H1 (cell line): ENCODE measurements around the gene RASL10A. TPM values are rescaled to one million over a fixed set of nuclear protein-coding genes. Genes with fewer than 3 reads are reported as not detected.

Source experiments
- CTCF ChIA-PET: fragments of 300-600 bp; sonication (Branson Sonifier 250); formaldehyde crosslinking; loops from one replicate; lab custom pipeline; 2021; ENCODE audit not compliant: partially characterized antibody; lab: Charles Lee
- POLR2A ChIA-PET: fragments of 300-600 bp; sonication (Branson Sonifier 250); formaldehyde crosslinking; loops from one replicate; lab custom pipeline; 2021; ENCODE audit warnings: inconsistent platforms; ENCODE audit not compliant: partially characterized antibody; lab: Charles Lee
- DNase-seq, 2 experiments: peaks; one replicate each; pipeline versions ENCODE4 v3.0.0 to v3.0.0-alpha.2; 2010 to 2022; ENCODE audit warnings: low spot score in 2 of 2, low read depth in 1 of 2, mixed read lengths in 1 of 2
- FAIRE-seq: peaks from 2 replicates; lab custom pipeline; 2011; peaks lifted over from hg19 to GRCh38; lab: Jason Lieb, UNC
- H2AFZ ChIP-seq: 2 replicates; pipeline ENCODE4 v1.8.1; 2012; ENCODE audit warnings: low read length, inconsistent platforms
- H2AK5ac ChIP-seq: 2 replicates; pipeline ENCODE4 v1.6.1; 2013; ENCODE audit warnings: low read depth, low read length
- H2BK120ac ChIP-seq: replicated peaks from 2 replicates; pipeline ENCODE3; 2013; ENCODE audit warnings: low read depth, low read length, inconsistent platforms
- H2BK12ac ChIP-seq: 2 replicates; pipeline ENCODE4 v1.6.1; 2013; ENCODE audit warnings: low read depth, low read length
- H2BK15ac ChIP-seq: 2 replicates; pipeline ENCODE4 v1.6.1; 2013; ENCODE audit warnings: low read length
- H2BK20ac ChIP-seq: 2 replicates; pipeline ENCODE4 v1.6.1; 2013; ENCODE audit warnings: low read length
- H2BK5ac ChIP-seq: 2 replicates; pipeline ENCODE4 v1.6.1; 2013; ENCODE audit warnings: low read depth, low read length
- H3K14ac ChIP-seq: 2 replicates; pipeline ENCODE4 v1.6.1; 2013; ENCODE audit warnings: inconsistent platforms; ENCODE audit not compliant: insufficient read length
- H3K18ac ChIP-seq: 2 replicates; pipeline ENCODE4 v1.6.1; 2013; ENCODE audit warnings: low read length; ENCODE audit errors: extremely low read depth
- H3K23ac ChIP-seq: 2 replicates; pipeline ENCODE4 v1.6.1; 2013; ENCODE audit warnings: inconsistent platforms; ENCODE audit not compliant: insufficient read length
- H3K23me2 ChIP-seq: 2 replicates; pipeline ENCODE4 v1.6.1; 2013; ENCODE audit warnings: low read depth, low read length
- H3K27ac ChIP-seq: 2 replicates; pipeline ENCODE4 v1.6.1; 2011; ENCODE audit warnings: low read depth, low read length, inconsistent platforms
- H3K27me3 ChIP-seq, 4 experiments: replicated peaks in 1 of 4; 1 replicate in 1 of 4; 2 replicates in 3 of 4; pipeline versions ENCODE4 v1.6.1 to v1.8.1; 2011 to 2013; ENCODE audit warnings: low read length in 3 of 4, mild to moderate bottlenecking in 3 of 4, inconsistent platforms in 2 of 4, mixed read lengths in 2 of 4, moderate library complexity in 1 of 4; ENCODE audit not compliant: control insufficient read depth in 3 of 4, insufficient read depth in 3 of 4; ENCODE audit errors: extremely low read depth in 1 of 4
- H3K36me3 ChIP-seq, 4 experiments: 2 replicates each; pipeline versions ENCODE4 v1.6.1 to v1.8.1; 2011 to 2013; ENCODE audit warnings: mild to moderate bottlenecking in 4 of 4, low read length in 3 of 4, moderate library complexity in 2 of 4, control low read depth in 1 of 4, inconsistent platforms in 1 of 4; ENCODE audit not compliant: insufficient read depth in 4 of 4, control insufficient read depth in 2 of 4
- H3K4ac ChIP-seq: replicated peaks from 2 replicates; pipeline ENCODE3; 2013; ENCODE audit warnings: low read length, low read depth, mixed read lengths, inconsistent platforms; ENCODE audit not compliant: insufficient read length
- H3K4me1 ChIP-seq, 4 experiments: replicated peaks in 1 of 4; 1 replicate in 1 of 4; 2 replicates in 3 of 4; pipeline versions ENCODE4 v1.6.1 to v1.8.1; 2011 to 2013; ENCODE audit warnings: low read length in 3 of 4, inconsistent platforms in 2 of 4, mixed read lengths in 1 of 4; ENCODE audit not compliant: insufficient read depth in 4 of 4, control insufficient read depth in 3 of 4
- H3K4me2 ChIP-seq, 2 experiments: 2 replicates each; pipeline versions ENCODE4 v1.6.1 to v1.8.1; 2011 to 2013; ENCODE audit warnings: low read depth in 2 of 2, low read length in 2 of 2, control low read depth in 1 of 2, inconsistent platforms in 1 of 2, mild to moderate bottlenecking in 1 of 2; ENCODE audit not compliant: insufficient read depth in 1 of 2
- H3K4me3 ChIP-seq, 4 experiments: fragments of 200-600, 300-600 bp in 1 of 4; sonication (generic), shearing (Covaris generic), sonication (Bioruptor Twin) in 1 of 4; 2 replicates each; pipeline versions ENCODE4 v1.5.1 to v1.8.1; 2011 to 2016; ENCODE audit warnings: low read length in 4 of 4, low read depth in 3 of 4, control low read depth in 2 of 4, inconsistent platforms in 2 of 4, mild to moderate bottlenecking in 2 of 4, mixed read lengths in 1 of 4, moderate library complexity in 1 of 4; ENCODE audit not compliant: insufficient read depth in 2 of 4; ENCODE audit errors: extremely low read depth in 1 of 4
- H3K56ac ChIP-seq: replicated peaks from 2 replicates; pipeline ENCODE3; 2013; ENCODE audit warnings: low read depth, mild to moderate bottlenecking, mixed read lengths, low read length, inconsistent platforms; ENCODE audit not compliant: insufficient read length
- H3K79me1 ChIP-seq: 2 replicates; pipeline ENCODE4 v1.6.1; 2013; ENCODE audit warnings: low read depth, low read length, control low read depth
- H3K79me2 ChIP-seq, 2 experiments: 2 replicates each; pipeline versions ENCODE4 v1.6.1 to v1.8.1; 2012 to 2013; ENCODE audit warnings: low read length in 2 of 2, mild to moderate bottlenecking in 2 of 2, inconsistent platforms in 1 of 2; ENCODE audit not compliant: insufficient read depth in 2 of 2, control insufficient read depth in 1 of 2
- H3K9ac ChIP-seq, 4 experiments: replicated peaks in 1 of 4; 1 replicate in 1 of 4; 2 replicates in 3 of 4; pipeline versions ENCODE4 v1.6.1 to v1.8.1; 2011 to 2013; ENCODE audit warnings: low read depth in 3 of 4, low read length in 3 of 4, control low read depth in 2 of 4, mild to moderate bottlenecking in 2 of 4, moderate library complexity in 2 of 4, inconsistent platforms in 1 of 4; ENCODE audit errors: extremely low read depth in 1 of 4
- H3K9me3 ChIP-seq, 2 experiments: 2 replicates each; pipeline versions ENCODE4 v1.6.1 to v1.8.1; 2012 to 2013; ENCODE audit warnings: mild to moderate bottlenecking in 2 of 2, moderate library complexity in 2 of 2, control low read depth in 1 of 2, inconsistent platforms in 1 of 2, low read depth in 1 of 2, low read length in 1 of 2, mixed read lengths in 1 of 2; ENCODE audit not compliant: insufficient read depth in 2 of 2
- H4K20me1 ChIP-seq, 2 experiments: replicated peaks in 1 of 2; 2 replicates each; pipeline versions ENCODE3 to v1.8.1; 2011 to 2013; ENCODE audit warnings: inconsistent platforms in 2 of 2, low read length in 2 of 2, mild to moderate bottlenecking in 1 of 2; ENCODE audit not compliant: insufficient read depth in 2 of 2, control insufficient read depth in 1 of 2
- H4K5ac ChIP-seq: 2 replicates; pipeline ENCODE4 v1.6.1; 2013; ENCODE audit warnings: low read length, low read depth, mixed read lengths, inconsistent platforms; ENCODE audit not compliant: insufficient read length
- H4K8ac ChIP-seq: 2 replicates; pipeline ENCODE4 v1.8.0; 2013; ENCODE audit warnings: mild to moderate bottlenecking, moderate library complexity, low read length, inconsistent platforms; ENCODE audit not compliant: insufficient read depth; ENCODE audit errors: extremely low read depth
- H4K91ac ChIP-seq: replicated peaks from 2 replicates; pipeline ENCODE3; 2013; ENCODE audit warnings: low read length, mixed read lengths, inconsistent platforms; ENCODE audit not compliant: insufficient read length
- POLR2AphosphoS5 ChIP-seq: IDR thresholded peaks from 2 replicates; pipeline ENCODE4 v1.6.1; 2011; ENCODE audit warnings: low read depth, low read length
- TBP ChIP-seq: IDR thresholded peaks from 2 replicates; pipeline ENCODE4 v1.6.1; 2011; ENCODE audit warnings: low read depth, low read length, improper control_type of control experiment
- WGBS, 2 experiments: shearing (Covaris generic) in 1 of 2; methylation state at CpG; one replicate each; pipeline versions ENCODE4 v1.1.6 to v1.1.7; 2013 to 2015; ENCODE audit warnings: low lambda C conversion rate in 2 of 2, mixed read lengths in 2 of 2, inconsistent platforms in 1 of 2, low coverage in 1 of 2, missing lambda C conversion rate in 1 of 2; ENCODE audit not compliant: insufficient replicate concordance in 2 of 2, insufficient coverage in 1 of 2, insufficient read length in 1 of 2; ENCODE audit errors: extremely low coverage in 1 of 2, missing lambda C conversion rate in 1 of 2; 5-methylcytosine and 5-hydroxymethylcytosine counted together
- polyA plus RNA-seq, 7 experiments: library from polyadenylated mRNA; depleted of rRNA in 3 of 7; stranded (reverse) in 5 of 7; unstranded in 2 of 7; fragments of >200 nt in 5 of 7; fragments of 200-250 nt in 2 of 7; gene quantifications; 1 replicate in 5 of 7; 2 replicates in 1 of 7; 4 replicates in 1 of 7; pipeline versions ENCODE4 v1.2.1 to v1.2.3, GENCODE V29; 2011 to 2013; ENCODE audit warnings: missing spikeins in 2 of 7, mixed read lengths in 2 of 7
- total RNA-seq: library from RNA; stranded (reverse); fragmentation: NEBNext Ultra II Directional; extraction: Animal tissue kit (Norgen Biotek cat#: 25700); gene quantifications from 2 replicates; pipeline ENCODE4 v1.2.1, GENCODE V29; 2021

Gene RASL10A
- total and polyA plus RNA-seq, 2 of the 8 experiments (the other 6 are each of a cell fraction or from before 2014, with no cell fraction given) = 1.1 to 1.5 TPM

- Histone ChIP-seq H3K23ac (no peak overlapping the region), H3K79me1 (no peaks in the 10 kb centered on the region; the same call in 1 of the 2 replicates), H3K4me1 (peaks cover 0 to 3% (median 0%) of the 10 kb centered on the region in 4 experiments; a peak in 1 of 7 replicates), H2BK5ac (no peak overlapping the region), H4K5ac (no peak overlapping the region), H3K4me3 (no peak overlapping the region), H4K8ac (no peak overlapping the region), H3K4ac (no peak overlapping the region), H2BK20ac (no peak overlapping the region), H3K18ac (no peak overlapping the region), H2AK5ac (no peak overlapping the region), H3K27ac (no peak overlapping the region), H3K36me3 (peaks cover 43 to 56% (median 44%) of the 10 kb centered on the region in 4 experiments), H3K79me2 (no peaks in the 10 kb centered on the region), H3K9me3 (no peaks in the 10 kb centered on the region), H2BK120ac (no peak overlapping the region), H3K27me3 (no peaks in the 10 kb centered on the region), H3K23me2 (no peaks in the 10 kb centered on the region), H2BK15ac (no peak overlapping the region), H3K14ac (no peak overlapping the region), H3K56ac (no peak overlapping the region), H2AFZ (no peak overlapping the region), H3K9ac (no peak overlapping the region), H2BK12ac (no peak overlapping the region), H4K20me1 (peaks cover 10 to 19% of the 10 kb centered on the region in 2 experiments), H4K91ac (no peak overlapping the region), H3K4me2 (no peak overlapping the region)
- no peak for FAIRE-seq
- CTCF ChIA-PET = interaction anchor here (1.3 to 4.8 kb wide), 3 partner anchors 12 to 27 kb away, joined by 4 to 41 read pairs (median 6); no protein-coding TSS in a partner anchor
- TF ChIP-seq TBP (no peak), POLR2AphosphoS5 (0 out of 2 replicates have a peak, but pooled peaks have one; percentile 91)
- WGBS, 2 experiments = 92% methylated on average over 4 of the region's 4 CpGs; no CpG with 5 or more reads in 1 of the 2 experiments
- POLR2A ChIA-PET = interaction anchor here (0.5 to 9.1 kb wide), 11 partner anchors 8 to 275 kb away, joined by 3 to 147 read pairs (median 17); partner anchors contain the start of genes EWSR1, RASL10A and RHBDD3
- DNase-seq = no peak
Observed at GRCh38 chr22:29300467-29300806, 15.1 kb downstream of the RASL10A start.
